WTC11 (cell line): ENCODE data around the gene CCN6.

Experiments used
- ESRRA ChIP-seq: sonication (generic); formaldehyde crosslinking; IDR thresholded peaks from 2 replicates; pipeline ENCODE4 v1.8.1; 2022; ENCODE audit warnings: mild to moderate bottlenecking, missing genetic modification reagents, borderline replicate concordance
- NFE2L1 ChIP-seq: sonication (generic); formaldehyde crosslinking; IDR thresholded peaks from 2 replicates; pipeline ENCODE4 v1.8.1; 2023; ENCODE audit warnings: missing genetic modification reagents
- ZSCAN18 ChIP-seq: fragments of 250-450 bp; sonication (Bioruptor Pico); IDR thresholded peaks from 2 replicates; pipeline ENCODE4 v2.1.2; 2022; ENCODE audit warnings: mild to moderate bottlenecking, moderate library complexity
- TF ChIP-seq, protein P1 (sequence below): fragments of 200-600 bp; IDR thresholded peaks from 2 replicates; pipeline ENCODE4 v1.8.0; 2022; ENCODE audit warnings: antibody characterized with exemption
- TF ChIP-seq, protein P2 (sequence below): sonication (generic); formaldehyde crosslinking; conservative IDR thresholded peaks from 2 replicates; pipeline ENCODE4 v1.8.1; 2022; ENCODE audit warnings: mild to moderate bottlenecking, missing genetic modification reagents

DNA sequence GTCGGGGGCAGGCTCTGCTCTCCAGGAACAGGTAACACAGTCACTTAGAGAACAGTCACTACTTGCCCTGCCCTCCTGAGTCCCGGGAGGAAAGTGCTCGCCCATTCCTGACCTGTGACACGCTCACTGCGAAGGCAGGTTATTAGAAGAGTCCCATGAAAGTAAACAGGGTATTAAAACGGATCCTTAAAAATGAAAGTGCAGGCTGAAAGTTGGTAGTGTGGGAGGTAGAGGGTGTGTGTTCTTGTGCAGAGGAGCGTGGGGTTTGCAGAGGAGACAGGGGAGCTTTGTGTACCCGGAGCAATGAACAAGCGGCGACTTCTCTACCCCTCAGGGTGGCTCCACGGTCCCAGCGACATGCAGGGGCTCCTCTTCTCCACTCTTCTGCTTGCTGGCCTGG is at the start of gene CCN6:
- TF ChIP-seq, protein P1, sequence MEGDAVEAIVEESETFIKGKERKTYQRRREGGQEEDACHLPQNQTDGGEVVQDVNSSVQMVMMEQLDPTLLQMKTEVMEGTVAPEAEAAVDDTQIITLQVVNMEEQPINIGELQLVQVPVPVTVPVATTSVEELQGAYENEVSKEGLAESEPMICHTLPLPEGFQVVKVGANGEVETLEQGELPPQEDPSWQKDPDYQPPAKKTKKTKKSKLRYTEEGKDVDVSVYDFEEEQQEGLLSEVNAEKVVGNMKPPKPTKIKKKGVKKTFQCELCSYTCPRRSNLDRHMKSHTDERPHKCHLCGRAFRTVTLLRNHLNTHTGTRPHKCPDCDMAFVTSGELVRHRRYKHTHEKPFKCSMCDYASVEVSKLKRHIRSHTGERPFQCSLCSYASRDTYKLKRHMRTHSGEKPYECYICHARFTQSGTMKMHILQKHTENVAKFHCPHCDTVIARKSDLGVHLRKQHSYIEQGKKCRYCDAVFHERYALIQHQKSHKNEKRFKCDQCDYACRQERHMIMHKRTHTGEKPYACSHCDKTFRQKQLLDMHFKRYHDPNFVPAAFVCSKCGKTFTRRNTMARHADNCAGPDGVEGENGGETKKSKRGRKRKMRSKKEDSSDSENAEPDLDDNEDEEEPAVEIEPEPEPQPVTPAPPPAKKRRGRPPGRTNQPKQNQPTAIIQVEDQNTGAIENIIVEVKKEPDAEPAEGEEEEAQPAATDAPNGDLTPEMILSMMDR = no peak
- TF ChIP-seq NFE2L1 (CRISPR knock-in tag) (no peak), ZSCAN18 (CRISPR knock-in tag) (no peak), ESRRA (CRISPR knock-in tag) (no peak)
- TF ChIP-seq, protein P2, sequence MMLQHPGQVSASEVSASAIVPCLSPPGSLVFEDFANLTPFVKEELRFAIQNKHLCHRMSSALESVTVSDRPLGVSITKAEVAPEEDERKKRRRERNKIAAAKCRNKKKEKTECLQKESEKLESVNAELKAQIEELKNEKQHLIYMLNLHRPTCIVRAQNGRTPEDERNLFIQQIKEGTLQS = no peak
